Naive thymus-derived CD4-positive, alpha-beta T cell (primary cell): ENCODE results near the gene TESK2. TPM values are rescaled to one million over a fixed set of nuclear protein-coding genes. Genes with fewer than 3 reads are reported as not detected.
A peak's percentile ranks its signal among the peaks of the same experiment; 100 is the strongest.

Source experiments
- ATAC-seq: fragments of 150-1000 bp; cut with Tn5 transposase; 2 replicates; pipeline ENCODE4 v1.10.0; 2021; ENCODE audit warnings: mild to moderate bottlenecking, moderate library complexity
- CTCF ChIA-PET: fragments of 350-600 bp; sonication (Branson Sonifier 250); formaldehyde crosslinking; loops from one replicate; lab custom pipeline; 2021; ENCODE audit warnings: antibody characterized with exemption; lab: Charles Lee
- POLR2A ChIA-PET: fragments of 350-600 bp; sonication (Branson Sonifier 250); formaldehyde crosslinking; loops from one replicate; lab custom pipeline; 2021; ENCODE audit warnings: antibody characterized with exemption, inconsistent platforms; lab: Charles Lee
- DNase-seq, 9 donors: peaks; one replicate each; pipeline versions ENCODE4 v3.0.0 to v3.0.0-alpha.2; 2020 to 2022; ENCODE audit warnings: mixed read lengths in 1 of 9
- H3K27ac ChIP-seq: one replicate; pipeline ENCODE4 v1.7.0; 2013; ENCODE audit warnings: mild to moderate bottlenecking, low read depth, low read length, moderate library complexity
- H3K27me3 ChIP-seq, 2 donors: one replicate each; pipeline ENCODE4 v1.7.0; 2013; ENCODE audit warnings: low read length in 2 of 2, mild to moderate bottlenecking in 2 of 2, moderate library complexity in 2 of 2; ENCODE audit not compliant: control insufficient read depth in 2 of 2, insufficient read depth in 2 of 2
- H3K36me3 ChIP-seq, 3 experiments: 1 replicate in 2 of 3; 2 replicates in 1 of 3; pipeline ENCODE4 v1.7.0; 2013; ENCODE audit warnings: low read length in 3 of 3, mild to moderate bottlenecking in 3 of 3, moderate library complexity in 1 of 3; ENCODE audit not compliant: insufficient read depth in 3 of 3, control insufficient read depth in 2 of 3
- H3K4me1 ChIP-seq, 2 donors: one replicate each; pipeline ENCODE4 v1.7.0; 2013; ENCODE audit warnings: low read length in 2 of 2, mild to moderate bottlenecking in 2 of 2, moderate library complexity in 1 of 2; ENCODE audit not compliant: control insufficient read depth in 2 of 2, insufficient read depth in 2 of 2
- H3K4me3 ChIP-seq: 2 replicates; pipeline ENCODE4 v1.7.0; 2013; ENCODE audit warnings: mild to moderate bottlenecking, low read length
- H3K9me3 ChIP-seq, 3 experiments: 1 replicate in 2 of 3; 2 replicates in 1 of 3; pipeline ENCODE4 v1.7.0; 2013; ENCODE audit warnings: low read length in 3 of 3; ENCODE audit not compliant: control insufficient read depth in 2 of 3
- H3K27ac Mint-ChIP-seq, 9 donors: one replicate each; pipeline ENCODE4 v1.8.0; 2020 to 2022; ENCODE audit warnings: mixed read lengths in 9 of 9, mild to moderate bottlenecking in 8 of 9, moderate library complexity in 5 of 9, inconsistent platforms in 2 of 9
- H3K27me3 Mint-ChIP-seq, 5 donors: one replicate each; pipeline ENCODE4 v1.8.0; 2021 to 2022; ENCODE audit warnings: mixed read lengths in 5 of 5, mild to moderate bottlenecking in 1 of 5
- H3K36me3 Mint-ChIP-seq, 5 donors: one replicate each; pipeline ENCODE4 v1.8.0; 2020 to 2022; ENCODE audit warnings: mixed read lengths in 5 of 5, mild to moderate bottlenecking in 3 of 5, inconsistent platforms in 1 of 5
- H3K4me1 Mint-ChIP-seq, 7 donors: one replicate each; pipeline ENCODE4 v1.8.0; 2020 to 2022; ENCODE audit warnings: mixed read lengths in 7 of 7, mild to moderate bottlenecking in 3 of 7, inconsistent platforms in 1 of 7
- H3K4me3 Mint-ChIP-seq, 10 donors: one replicate each; pipeline ENCODE4 v1.8.0; 2020 to 2022; ENCODE audit warnings: mild to moderate bottlenecking in 10 of 10, mixed read lengths in 10 of 10, moderate library complexity in 6 of 10, inconsistent platforms in 2 of 10
- H3K9me3 Mint-ChIP-seq, 11 donors: one replicate each; pipeline ENCODE4 v1.8.0; 2020 to 2022; ENCODE audit warnings: mixed read lengths in 11 of 11, mild to moderate bottlenecking in 4 of 11, inconsistent platforms in 1 of 11, moderate library complexity in 1 of 11
- intact Hi-C, 2 donors: fragments of 100-400 bp; cut with micrococcal nuclease; formaldehyde crosslinking; loops; one replicate each; pipeline ENCODE4 v1.15.1; 2023
- polyA plus RNA-seq, 2 donors: library from polyadenylated mRNA; unstranded; fragments of 300-500 nt; fragmentation: Illumina TruSeq; gene quantifications; one replicate each; pipeline ENCODE4 v1.2.3, GENCODE V29; 2021
- total RNA-seq, 6 experiments: library from RNA in 5 of 6; stranded (reverse) in 5 of 6; gene quantifications; 1 replicate in 5 of 6; 2 replicates in 1 of 6; pipeline ENCODE4 v1.2.3 and lab custom pipeline; 2021 to 2026

TESK2 gene
- total and polyA plus RNA-seq, 7 experiments from 2014 or later, result 3.3 to 8.9 (median 6.4) TPM

DNA sequence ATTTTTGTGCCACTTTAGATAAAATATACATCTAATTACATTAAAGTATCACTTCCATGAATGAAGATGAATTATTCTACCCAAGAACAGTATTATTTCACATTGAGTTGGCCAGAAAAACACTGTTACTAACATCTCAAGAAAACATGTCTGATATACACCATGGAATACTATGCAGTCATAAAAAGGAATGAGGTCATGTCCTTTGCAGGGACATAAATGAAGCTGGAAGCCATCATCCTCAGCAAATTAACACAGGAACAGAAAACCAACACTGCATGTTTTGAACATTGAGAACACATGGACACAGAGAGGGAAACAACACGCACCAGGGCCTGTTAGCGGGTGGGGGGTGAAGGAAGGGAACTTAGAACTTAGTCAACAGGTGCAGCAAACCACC is 69.0 kb downstream of the TESK2 start:
- no peaks in the 10 kb centered on the region for H3K4me1 Mint-ChIP-seq
- no peak overlapping the region for H3K4me3 Mint-ChIP-seq
- no peaks in the 10 kb centered on the region for H3K36me3 ChIP-seq
- H3K9me3 Mint-ChIP-seq, result peaks cover 2 to 9% (median 4%) of the 10 kb centered on the region in 11 donors
- DNase-seq, result no peak
- ChIA-PET CTCF (no interaction called here), POLR2A (interaction anchor here (0.7 kb wide), 1 partner anchor 27 kb away, joined by 3 read pairs; no protein-coding TSS in a partner anchor)
- H3K27ac ChIP-seq, result no peak overlapping the region
- no peaks in the 10 kb centered on the region for H3K9me3 ChIP-seq
- no peak overlapping the region for H3K27ac Mint-ChIP-seq
- no peaks in the 10 kb centered on the region for H3K4me1 ChIP-seq
- H3K4me3 ChIP-seq, result no peak overlapping the region
- intact Hi-C loops, result no loop called here
- no peaks in the 10 kb centered on the region for H3K27me3 Mint-ChIP-seq
- no peaks in the 10 kb centered on the region for H3K27me3 ChIP-seq
- peaks cover 3 to 24% (median 17%) of the 10 kb centered on the region in 5 donors for H3K36me3 Mint-ChIP-seq
- no peak for ATAC-seq

DNA sequence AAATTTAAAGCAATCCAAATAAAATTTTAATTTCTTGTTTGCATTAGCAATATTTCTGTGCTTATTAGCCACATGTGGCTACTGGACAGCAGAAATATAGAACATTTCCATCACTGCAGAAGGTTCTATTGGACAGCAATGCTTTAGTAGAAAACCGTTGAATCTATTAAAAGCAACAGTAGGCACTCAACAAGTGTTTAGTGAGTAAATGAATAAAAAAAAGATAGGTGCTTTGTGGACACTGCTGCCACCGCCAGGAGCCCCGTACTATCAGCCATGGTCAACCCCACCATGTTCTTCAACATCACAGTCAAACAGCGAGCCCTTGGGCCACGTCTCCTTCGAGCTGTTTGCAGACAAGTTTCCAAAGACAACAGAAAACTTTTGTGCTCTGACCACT is 76.2 kb downstream of the TESK2 start:
- no peak overlapping the region for H3K27ac ChIP-seq
- no peaks in the 10 kb centered on the region for H3K36me3 ChIP-seq
- Mint-ChIP-seq H3K27ac (no peak overlapping the region), H3K27me3 (no peaks in the 10 kb centered on the region), H3K4me3 (no peak overlapping the region), H3K9me3 (no peaks in the 10 kb centered on the region), H3K36me3 (peaks cover 0 to 18% (median 4%) of the 10 kb centered on the region in 5 donors), H3K4me1 (no peaks in the 10 kb centered on the region)
- no peaks in the 10 kb centered on the region for H3K4me1 ChIP-seq
- no peaks in the 10 kb centered on the region for H3K9me3 ChIP-seq
- ChIA-PET CTCF (interaction anchor here (1.2 kb wide), 1 partner anchor 16 kb away, joined by 4 read pairs; no protein-coding TSS in a partner anchor), POLR2A (no interaction called here)
- ATAC-seq, result no peak
- H3K27me3 ChIP-seq, result no peaks in the 10 kb centered on the region
- intact Hi-C loops, result no loop called here
- DNase-seq, result no peak
- H3K4me3 ChIP-seq, result no peak overlapping the region

DNA sequence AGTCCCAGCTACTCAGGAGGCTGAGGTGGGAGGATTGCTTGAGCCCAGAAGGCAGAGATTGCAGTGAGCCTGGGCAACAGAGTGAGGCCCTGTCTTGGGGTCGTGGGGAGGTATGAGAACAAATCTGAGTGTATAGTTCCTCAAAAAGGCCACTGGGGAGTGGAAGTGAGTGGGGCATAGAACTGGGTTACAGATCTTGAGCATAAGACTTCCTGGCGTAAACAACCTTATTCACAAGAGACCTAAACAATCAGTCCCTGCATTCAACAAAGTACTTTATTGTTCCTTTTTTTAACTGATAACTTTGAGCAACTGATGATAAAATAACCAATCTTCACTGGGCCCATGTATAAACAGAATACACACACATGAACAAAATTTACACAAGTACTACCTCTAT is 78.1 kb downstream of the TESK2 start:
- no peaks in the 10 kb centered on the region for H3K4me1 ChIP-seq
- no peak overlapping the region for H3K4me3 Mint-ChIP-seq
- ChIA-PET CTCF (no interaction called here), POLR2A (no interaction called here)
- DNase-seq, result no peak
- ATAC-seq, result peak; percentile 42
- H3K27ac Mint-ChIP-seq, result peak overlapping the region in 1 of 9 donors; percentile 27
- intact Hi-C loops, result no loop called here
- H3K27me3 ChIP-seq, result no peaks in the 10 kb centered on the region
- H3K36me3 ChIP-seq, result no peaks in the 10 kb centered on the region
- no peaks in the 10 kb centered on the region for H3K9me3 Mint-ChIP-seq
- peaks cover 0 to 4% (median 0%) of the 10 kb centered on the region in 7 donors for H3K4me1 Mint-ChIP-seq
- H3K36me3 Mint-ChIP-seq, result peaks cover 0 to 15% (median 0%) of the 10 kb centered on the region in 5 donors
- H3K27ac ChIP-seq, result no peak overlapping the region
- no peaks in the 10 kb centered on the region for H3K9me3 ChIP-seq
- H3K27me3 Mint-ChIP-seq, result no peaks in the 10 kb centered on the region
- H3K4me3 ChIP-seq, result no peak overlapping the region

DNA sequence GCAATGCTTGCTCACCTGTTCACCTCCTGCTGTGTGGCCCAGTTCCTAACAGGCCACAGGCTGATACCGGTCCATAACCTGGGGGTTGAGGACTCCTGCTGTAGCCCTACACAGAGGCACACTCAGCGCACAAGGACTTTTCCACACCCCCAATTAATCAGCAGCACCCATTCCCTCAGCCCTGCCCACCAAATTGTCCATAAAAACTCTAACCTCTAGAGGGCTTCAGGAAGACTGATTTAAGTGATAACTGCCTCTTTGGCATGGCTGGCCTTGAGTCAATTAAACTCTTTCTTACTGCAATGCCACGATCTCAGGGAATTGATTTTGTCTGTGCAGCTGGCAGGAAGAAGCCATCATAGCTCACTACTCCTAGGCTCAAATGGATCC is 79.5 kb downstream of the TESK2 start:
- ChIA-PET CTCF (no interaction called here), POLR2A (interaction anchor here (0.6 kb wide), 1 partner anchor 680 kb away, joined by 3 read pairs; the partner anchor contains the start of gene RNU5D-1)
- ATAC-seq, result no peak

DNA sequence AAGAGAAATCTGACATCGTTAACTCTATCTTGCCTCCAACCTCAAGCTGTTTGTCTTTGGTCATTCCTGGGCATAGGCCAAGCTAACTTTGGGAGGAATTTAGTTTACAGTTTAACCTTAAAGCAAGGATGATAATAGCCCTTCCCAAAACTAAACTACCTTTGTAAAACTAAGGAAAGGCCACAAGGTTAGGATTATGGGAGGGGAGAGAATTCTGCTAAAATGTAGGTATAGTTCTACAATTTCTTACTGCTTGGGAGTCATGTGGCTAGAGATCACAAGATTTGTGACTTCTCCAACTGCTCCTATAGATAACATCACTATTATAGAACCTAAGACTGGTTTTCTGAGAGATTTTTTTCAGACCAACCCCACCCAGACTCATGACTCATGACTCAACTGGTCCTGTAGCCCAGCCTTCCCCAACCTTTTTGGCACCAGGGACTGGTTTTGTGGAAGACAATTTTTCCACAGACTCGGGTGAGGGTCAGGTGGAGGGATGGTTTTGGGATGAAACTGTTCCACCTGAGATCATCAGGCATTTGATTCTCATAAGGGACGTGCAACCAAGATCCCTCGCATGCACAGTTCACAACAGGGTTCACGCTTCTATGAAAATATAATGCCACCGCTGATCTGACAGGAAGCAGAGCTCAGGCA is 80.0 kb downstream of the TESK2 start:
- no peaks in the 10 kb centered on the region for H3K27me3 ChIP-seq
- H3K4me1 Mint-ChIP-seq, result peaks cover 0 to 6% (median 0%) of the 10 kb centered on the region in 7 donors

More for the DNA sequence above, 79.5 kb downstream of the TESK2 start:
- H3K4me3 Mint-ChIP-seq, result no peak overlapping the region
- Histone ChIP-seq H3K9me3 (no peaks in the 10 kb centered on the region), H3K36me3 (no peaks in the 10 kb centered on the region), H3K4me1 (no peaks in the 10 kb centered on the region), H3K27me3 (no peaks in the 10 kb centered on the region), H3K4me3 (no peak overlapping the region), H3K27ac (no peak overlapping the region)
- no peak overlapping the region for H3K27ac Mint-ChIP-seq
- no peak for DNase-seq
- peaks cover 0 to 6% (median 0%) of the 10 kb centered on the region in 7 donors for H3K4me1 Mint-ChIP-seq
- H3K27me3 Mint-ChIP-seq, result no peaks in the 10 kb centered on the region
- H3K9me3 Mint-ChIP-seq, result no peaks in the 10 kb centered on the region
- intact Hi-C loops, result no loop called here
- peaks cover 0 to 15% (median 0%) of the 10 kb centered on the region in 5 donors for H3K36me3 Mint-ChIP-seq

DNA sequence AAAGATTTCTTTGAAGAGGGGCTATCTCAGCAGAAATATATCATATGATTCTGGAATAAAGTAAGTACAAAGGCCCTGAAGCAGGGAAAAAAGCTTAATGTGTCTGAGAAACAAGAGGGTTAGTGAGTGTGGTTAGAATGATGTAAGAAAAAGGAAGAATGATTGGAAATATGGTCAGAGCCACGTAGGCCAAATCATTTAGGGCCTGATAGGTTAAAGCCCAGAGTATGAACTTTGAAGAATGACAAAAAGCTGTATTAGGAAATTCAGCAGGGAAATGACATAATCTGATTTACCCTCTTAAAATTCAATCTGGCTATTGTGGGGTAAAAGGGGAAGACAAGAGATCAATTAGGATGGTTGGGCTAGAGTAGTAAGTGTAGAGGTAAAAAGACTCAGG is 81.7 kb downstream of the TESK2 start:
- H3K27ac Mint-ChIP-seq, result no peak overlapping the region

More for the DNA sequence above, 80.0 kb downstream of the TESK2 start:
- ChIA-PET POLR2A (interaction anchor here (0.6 kb wide), 1 partner anchor 680 kb away, joined by 3 read pairs; the partner anchor contains the start of gene RNU5D-1), CTCF (no interaction called here)
- no peak overlapping the region for H3K27ac Mint-ChIP-seq
- no peak overlapping the region for H3K27ac ChIP-seq
- H3K9me3 Mint-ChIP-seq, result no peaks in the 10 kb centered on the region
- H3K36me3 Mint-ChIP-seq, result peaks cover 0 to 15% (median 0%) of the 10 kb centered on the region in 5 donors
- no peak overlapping the region for H3K4me3 Mint-ChIP-seq
- no peak overlapping the region for H3K4me3 ChIP-seq
- ATAC-seq, result no peak
- intact Hi-C loops, result no loop called here
- H3K27me3 Mint-ChIP-seq, result no peaks in the 10 kb centered on the region
- no peak for DNase-seq
- no peaks in the 10 kb centered on the region for H3K36me3 ChIP-seq
- no peaks in the 10 kb centered on the region for H3K4me1 ChIP-seq
- H3K9me3 ChIP-seq, result no peaks in the 10 kb centered on the region

More for the DNA sequence above, 81.7 kb downstream of the TESK2 start:
- Histone ChIP-seq H3K4me3 (no peak overlapping the region), H3K4me1 (no peaks in the 10 kb centered on the region), H3K36me3 (no peaks in the 10 kb centered on the region), H3K27me3 (no peaks in the 10 kb centered on the region), H3K27ac (no peak overlapping the region), H3K9me3 (no peaks in the 10 kb centered on the region)
- no peaks in the 10 kb centered on the region for H3K27me3 Mint-ChIP-seq
- H3K9me3 Mint-ChIP-seq, result no peaks in the 10 kb centered on the region
- ATAC-seq, result no peak
- POLR2A ChIA-PET, result no interaction called here
- peaks cover 0 to 8% (median 0%) of the 10 kb centered on the region in 5 donors for H3K36me3 Mint-ChIP-seq
- H3K4me1 Mint-ChIP-seq, result peaks cover 0 to 6% (median 0%) of the 10 kb centered on the region in 7 donors
- DNase-seq, result no peak
- H3K4me3 Mint-ChIP-seq, result no peak overlapping the region
- CTCF ChIA-PET, result no interaction called here
- intact Hi-C loops, result no loop called here
